MM.1S (cell line): Measurements from ENCODE around the gene CHCHD4.
A peak's percentile ranks its signal among the peaks of the same experiment; 100 is the strongest.

Experiments
- DNase-seq: peaks from one replicate; pipeline ENCODE4 v3.0.0-alpha.2; 2015
- H2AFZ ChIP-seq: fragments of 300-600 bp; sonication (generic); 2 replicates; pipeline ENCODE4 v1.6.0; 2016; ENCODE audit warnings: antibody characterized with exemption, low read length
- H3F3A ChIP-seq: fragments of 300-600 bp; sonication (generic); 2 replicates; pipeline ENCODE4 v1.6.1; 2016; ENCODE audit warnings: mild to moderate bottlenecking, antibody characterized with exemption, low read length, moderate library complexity, mixed read lengths; ENCODE audit not compliant: insufficient read depth
- H3K27ac ChIP-seq: fragments of 300-600 bp; sonication (generic); 2 replicates; pipeline ENCODE4 v1.5.1; 2016; ENCODE audit warnings: mild to moderate bottlenecking, low read length
- H3K27me3 ChIP-seq: fragments of 300-600 bp; sonication (generic); replicated peaks from 2 replicates; pipeline ENCODE4 v1.6.0; 2016; ENCODE audit warnings: low read length; ENCODE audit not compliant: insufficient read depth
- H3K36me3 ChIP-seq: fragments of 300-600 bp; sonication (generic); replicated peaks from 2 replicates; pipeline ENCODE4 v1.6.1; 2016; ENCODE audit warnings: mild to moderate bottlenecking, low read length, mixed read lengths; ENCODE audit not compliant: insufficient read depth
- H3K4me1 ChIP-seq: fragments of 300-600 bp; sonication (generic); 2 replicates; pipeline ENCODE4 v1.6.1; 2016; ENCODE audit warnings: low read length, mixed read lengths
- H3K4me2 ChIP-seq: fragments of 300-600 bp; sonication (generic); 2 replicates; pipeline ENCODE4 v1.6.0; 2016; ENCODE audit warnings: low read depth, low read length
- H3K4me3 ChIP-seq: fragments of 300-600 bp; sonication (generic); 2 replicates; pipeline ENCODE4 v1.5.1; 2016; ENCODE audit warnings: low read length, mixed read lengths
- H3K79me2 ChIP-seq: fragments of 300-600 bp; sonication (generic); 2 replicates; pipeline ENCODE4 v1.6.1; 2016; ENCODE audit warnings: mixed run types, low read length, mixed read lengths
- H3K9ac ChIP-seq: fragments of 300-600 bp; sonication (generic); 2 replicates; pipeline ENCODE4 v1.6.1; 2016; ENCODE audit warnings: low read length, mixed read lengths
- H3K9me2 ChIP-seq: fragments of 300-600 bp; sonication (generic); replicated peaks from 2 replicates; pipeline ENCODE4 v1.6.1; 2016; ENCODE audit warnings: mild to moderate bottlenecking, low read length, mixed read lengths; ENCODE audit not compliant: insufficient read depth
- H3K9me3 ChIP-seq: fragments of 300-600 bp; sonication (generic); replicated peaks from 2 replicates; pipeline ENCODE4 v1.6.1; 2016; ENCODE audit warnings: mild to moderate bottlenecking, low read length, mixed read lengths; ENCODE audit not compliant: insufficient read depth
- H4K20me1 ChIP-seq: fragments of 300-600 bp; sonication (generic); 2 replicates; pipeline ENCODE4 v1.6.1; 2016; ENCODE audit warnings: mild to moderate bottlenecking, low read length, moderate library complexity, mixed read lengths; ENCODE audit not compliant: insufficient read depth
- EZH2 ChIP-seq: fragments of 300-600 bp; sonication (generic); optimal IDR thresholded peaks from 2 replicates; pipeline ENCODE3; 2017; ENCODE audit warnings: low read depth, mild to moderate bottlenecking, antibody characterized with exemption, low read length, mixed read lengths
- EZH2phosphoT487 ChIP-seq: fragments of 300-600 bp; sonication (generic); IDR thresholded peaks from 2 replicates; pipeline ENCODE4 v1.6.1; 2018; ENCODE audit warnings: antibody characterized with exemption, low read length
- TF ChIP-seq, protein P1 (sequence below): fragments of 300-600 bp; sonication (generic); IDR thresholded peaks from 2 replicates; pipeline ENCODE4 v1.5.1; 2016; ENCODE audit warnings: antibody characterized with exemption, low read length, mixed read lengths

Gene CHCHD4

DNA sequence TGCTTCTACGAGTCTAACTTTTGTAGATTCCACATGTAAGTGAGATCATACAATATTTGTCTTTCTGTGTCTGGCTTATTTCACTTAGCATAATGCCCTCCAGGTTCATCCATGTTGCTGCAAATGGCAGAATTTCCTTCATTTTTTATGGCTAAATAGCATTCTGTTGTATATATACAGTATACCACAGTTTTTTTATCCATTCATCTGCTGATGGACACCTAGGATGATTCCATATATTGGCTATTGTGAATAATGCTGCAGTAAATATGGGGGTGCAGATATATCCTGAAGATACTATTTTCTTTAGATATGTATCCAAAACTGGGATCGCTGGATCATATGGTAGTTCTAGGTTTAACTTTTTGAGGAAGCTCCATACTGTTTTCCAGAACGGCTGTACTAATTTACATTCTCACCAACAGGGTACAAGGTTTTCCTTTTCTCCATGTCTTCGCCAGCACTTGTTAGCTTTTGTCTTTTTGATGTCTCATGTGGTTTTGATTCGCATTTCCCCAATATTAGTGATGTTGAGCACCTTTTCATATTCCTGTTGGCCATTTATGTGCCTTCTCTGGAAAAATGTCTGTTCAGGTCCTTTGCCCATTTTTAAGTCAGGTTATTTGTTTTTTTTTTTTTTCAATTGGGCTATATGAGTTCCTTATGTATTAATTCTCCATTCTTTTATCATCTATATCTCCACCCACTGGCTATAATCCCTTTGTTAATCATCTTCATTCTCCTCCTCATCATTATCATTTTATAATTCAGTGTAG is 26.9 kb downstream of the CHCHD4 start:
- peaks cover 3% of the 10 kb centered on the region; the same call in 1 of the 2 replicates for H3K4me1 ChIP-seq
- H3K4me2 ChIP-seq = no peak overlapping the region
- H3K36me3 ChIP-seq = no peaks in the 10 kb centered on the region
- no peak overlapping the region for H3K27ac ChIP-seq
- H3K27me3 ChIP-seq = no peaks in the 10 kb centered on the region
- H2AFZ ChIP-seq = no peak overlapping the region
- H3K9me3 ChIP-seq = no peaks in the 10 kb centered on the region
- H3F3A ChIP-seq = no peaks in the 10 kb centered on the region
- H4K20me1 ChIP-seq = no peaks in the 10 kb centered on the region
- H3K9ac ChIP-seq = no peak overlapping the region
- DNase-seq = no peak
- TF ChIP-seq EZH2phosphoT487 (no peak), EZH2 (no peak)
- TF ChIP-seq, protein P1, sequence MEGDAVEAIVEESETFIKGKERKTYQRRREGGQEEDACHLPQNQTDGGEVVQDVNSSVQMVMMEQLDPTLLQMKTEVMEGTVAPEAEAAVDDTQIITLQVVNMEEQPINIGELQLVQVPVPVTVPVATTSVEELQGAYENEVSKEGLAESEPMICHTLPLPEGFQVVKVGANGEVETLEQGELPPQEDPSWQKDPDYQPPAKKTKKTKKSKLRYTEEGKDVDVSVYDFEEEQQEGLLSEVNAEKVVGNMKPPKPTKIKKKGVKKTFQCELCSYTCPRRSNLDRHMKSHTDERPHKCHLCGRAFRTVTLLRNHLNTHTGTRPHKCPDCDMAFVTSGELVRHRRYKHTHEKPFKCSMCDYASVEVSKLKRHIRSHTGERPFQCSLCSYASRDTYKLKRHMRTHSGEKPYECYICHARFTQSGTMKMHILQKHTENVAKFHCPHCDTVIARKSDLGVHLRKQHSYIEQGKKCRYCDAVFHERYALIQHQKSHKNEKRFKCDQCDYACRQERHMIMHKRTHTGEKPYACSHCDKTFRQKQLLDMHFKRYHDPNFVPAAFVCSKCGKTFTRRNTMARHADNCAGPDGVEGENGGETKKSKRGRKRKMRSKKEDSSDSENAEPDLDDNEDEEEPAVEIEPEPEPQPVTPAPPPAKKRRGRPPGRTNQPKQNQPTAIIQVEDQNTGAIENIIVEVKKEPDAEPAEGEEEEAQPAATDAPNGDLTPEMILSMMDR = no peak
- no peaks in the 10 kb centered on the region for H3K79me2 ChIP-seq
- H3K4me3 ChIP-seq = no peak overlapping the region
- H3K9me2 ChIP-seq = no peaks in the 10 kb centered on the region

- no peaks in the 10 kb centered on the region for H3K9me2 ChIP-seq
- no peaks in the 10 kb centered on the region for H4K20me1 ChIP-seq
- no peak overlapping the region for H2AFZ ChIP-seq
- H3K27ac ChIP-seq = no peak overlapping the region
- no peak overlapping the region for H3K9ac ChIP-seq
- H3K4me2 ChIP-seq = no peak overlapping the region
- H3K9me3 ChIP-seq = no peaks in the 10 kb centered on the region
- TF ChIP-seq, protein P1 = peak; percentile 8
- no peak for TF ChIP-seq EZH2phosphoT487
- peaks cover 3% of the 10 kb centered on the region; the same call in 1 of the 2 replicates for H3K4me1 ChIP-seq
- no peak for DNase-seq
- H3K79me2 ChIP-seq = no peaks in the 10 kb centered on the region
- no peaks in the 10 kb centered on the region for H3F3A ChIP-seq
- no peaks in the 10 kb centered on the region for H3K36me3 ChIP-seq
- no peaks in the 10 kb centered on the region for H3K27me3 ChIP-seq
- H3K4me3 ChIP-seq = no peak overlapping the region
Observed at GRCh38 chr3:14096742-14097141, 27.9 kb downstream of the CHCHD4 start.

DNA sequence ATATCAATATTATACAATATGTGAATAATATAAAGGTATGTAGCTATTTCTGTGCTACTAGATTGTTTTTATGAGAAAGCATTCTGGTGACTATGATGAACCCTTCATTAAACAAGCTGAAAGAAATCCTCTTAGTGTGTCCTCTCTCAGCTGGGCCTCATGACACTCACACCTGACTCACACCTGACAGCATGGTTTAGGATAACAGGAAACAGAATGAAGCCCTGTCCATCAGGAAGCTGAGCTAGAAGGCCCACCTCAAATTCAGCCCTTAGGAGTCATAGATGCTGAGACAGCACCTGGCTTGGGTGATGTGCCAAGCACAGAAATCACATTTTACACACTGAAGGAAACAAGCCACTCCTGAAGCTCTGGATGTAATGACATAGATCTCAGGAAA is 30.8 kb downstream of the CHCHD4 start:
- H3K4me2 ChIP-seq = no peak overlapping the region
- TF ChIP-seq, protein P1 = no peak
- no peak for TF ChIP-seq EZH2
- no peak for TF ChIP-seq EZH2phosphoT487
- H3K9ac ChIP-seq = no peak overlapping the region
- H3F3A ChIP-seq = no peaks in the 10 kb centered on the region
- no peak for DNase-seq
- no peaks in the 10 kb centered on the region for H3K36me3 ChIP-seq
- H3K4me3 ChIP-seq = no peak overlapping the region
- no peak overlapping the region for H2AFZ ChIP-seq
- H4K20me1 ChIP-seq = no peaks in the 10 kb centered on the region
- H3K4me1 ChIP-seq = peaks cover 3% of the 10 kb centered on the region; the same call in 1 of the 2 replicates
- H3K27me3 ChIP-seq = no peaks in the 10 kb centered on the region
- no peak overlapping the region for H3K27ac ChIP-seq
- no peaks in the 10 kb centered on the region for H3K9me3 ChIP-seq
- H3K79me2 ChIP-seq = no peaks in the 10 kb centered on the region
- no peaks in the 10 kb centered on the region for H3K9me2 ChIP-seq
